HG02943 (cell line): Measurements from ENCODE around the gene SGSH.
"Not testable (repeated sequence)": the region's sequence is repeated elsewhere in the genome, so short reads cannot be mapped to it uniquely, and the experiment has no call there.

Source experiments
- ATAC-seq: cut with Tn5 transposase; IDR thresholded peaks from one replicate; pipeline ENCODE4 v1.9.1; 2021; ENCODE audit warnings: mild to moderate bottlenecking, low read depth, moderate library complexity; ENCODE audit not compliant: unreplicated experiment

The SGSH gene

GRCh38 chr17:80213643-80213975 lies 6.5 kb downstream of the SGSH start:
- no peak for ATAC-seq

GRCh38 chr17:80212962-80213642 lies 7.0 kb downstream of the SGSH start:
- no peak for ATAC-seq

GRCh38 chr17:80212511-80212910 lies 7.6 kb downstream of the SGSH start:
- no peak for ATAC-seq

GRCh38 chr17:80212109-80212508 lies 8.0 kb downstream of the SGSH start:
- ATAC-seq: no peak

- ATAC-seq: no peak
Measured at GRCh38 chr17:80210348-80211108, 9.6 kb downstream of the SGSH start.

GRCh38 chr17:80209765-80210164 lies 10.4 kb downstream of the SGSH start:
- ATAC-seq: no peak

- no peak for ATAC-seq
Measured at GRCh38 chr17:80208050-80208449, 12.1 kb downstream of the SGSH start.

- no peak for ATAC-seq
Measured at GRCh38 chr17:80205811-80206210, 14.3 kb downstream of the SGSH start.

GRCh38 chr17:80204626-80205468 lies 15.3 kb downstream of the SGSH start:
- ATAC-seq: no peak

- ATAC-seq: no peak
Measured at GRCh38 chr17:80203471-80203963, 16.6 kb downstream of the SGSH start.

GRCh38 chr17:80202197-80202596 lies 17.9 kb downstream of the SGSH start:
- ATAC-seq: no peak

GRCh38 chr17:80201446-80201845 lies 18.7 kb downstream of the SGSH start:
- no peak for ATAC-seq

- not testable (repeated sequence) for ATAC-seq
Measured at GRCh38 chr17:80199295-80199694, 20.8 kb downstream of the SGSH start.

GRCh38 chr17:80198144-80198661 lies 21.9 kb downstream of the SGSH start:
- ATAC-seq: no peak

GRCh38 chr17:80196652-80197051 lies 23.5 kb downstream of the SGSH start:
- ATAC-seq: no peak

GRCh38 chr17:80195671-80196529 lies 24.2 kb downstream of the SGSH start:
- ATAC-seq: no peak

- no peak for ATAC-seq
Measured at GRCh38 chr17:80195141-80195540, 25.0 kb downstream of the SGSH start.

- no peak for ATAC-seq
Measured at GRCh38 chr17:80191865-80192661, 28.1 kb downstream of the SGSH start.

- ATAC-seq: no peak
Measured at GRCh38 chr17:80191192-80191591, 28.9 kb downstream of the SGSH start.
